EH (cell line): ENCODE results near the gene ZNF277.

Experiments used
- DNase-seq: peaks from one replicate; pipeline ENCODE4 v3.0.0-alpha.2; 2015; ENCODE audit warnings: low read depth

ZNF277 gene

DNA sequence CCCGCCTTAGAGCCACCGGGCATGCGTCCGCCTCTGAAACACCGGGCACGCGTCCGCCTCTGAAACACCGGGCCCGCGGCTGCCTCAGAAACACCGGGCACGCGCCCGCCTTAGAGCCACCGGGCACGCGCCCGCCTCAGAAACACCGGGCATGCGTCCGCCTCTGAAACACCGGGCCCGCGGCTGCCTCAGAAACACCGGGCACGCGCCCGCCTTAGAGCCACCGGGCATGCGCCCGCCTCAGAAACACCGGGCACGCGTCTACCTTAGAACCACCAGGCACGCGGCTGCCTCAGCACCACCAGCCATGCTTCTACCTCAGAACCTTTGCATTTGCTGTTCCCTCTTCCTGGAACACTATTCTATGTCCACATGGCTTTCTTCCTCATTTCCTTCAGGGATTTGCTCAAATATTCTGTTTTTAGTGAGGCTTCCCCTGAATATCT, 185.4 kb downstream of the ZNF277 start:
- DNase-seq = peak; percentile 50
